ENCODE results near the gene GABRD.

The GABRD gene

DNA sequence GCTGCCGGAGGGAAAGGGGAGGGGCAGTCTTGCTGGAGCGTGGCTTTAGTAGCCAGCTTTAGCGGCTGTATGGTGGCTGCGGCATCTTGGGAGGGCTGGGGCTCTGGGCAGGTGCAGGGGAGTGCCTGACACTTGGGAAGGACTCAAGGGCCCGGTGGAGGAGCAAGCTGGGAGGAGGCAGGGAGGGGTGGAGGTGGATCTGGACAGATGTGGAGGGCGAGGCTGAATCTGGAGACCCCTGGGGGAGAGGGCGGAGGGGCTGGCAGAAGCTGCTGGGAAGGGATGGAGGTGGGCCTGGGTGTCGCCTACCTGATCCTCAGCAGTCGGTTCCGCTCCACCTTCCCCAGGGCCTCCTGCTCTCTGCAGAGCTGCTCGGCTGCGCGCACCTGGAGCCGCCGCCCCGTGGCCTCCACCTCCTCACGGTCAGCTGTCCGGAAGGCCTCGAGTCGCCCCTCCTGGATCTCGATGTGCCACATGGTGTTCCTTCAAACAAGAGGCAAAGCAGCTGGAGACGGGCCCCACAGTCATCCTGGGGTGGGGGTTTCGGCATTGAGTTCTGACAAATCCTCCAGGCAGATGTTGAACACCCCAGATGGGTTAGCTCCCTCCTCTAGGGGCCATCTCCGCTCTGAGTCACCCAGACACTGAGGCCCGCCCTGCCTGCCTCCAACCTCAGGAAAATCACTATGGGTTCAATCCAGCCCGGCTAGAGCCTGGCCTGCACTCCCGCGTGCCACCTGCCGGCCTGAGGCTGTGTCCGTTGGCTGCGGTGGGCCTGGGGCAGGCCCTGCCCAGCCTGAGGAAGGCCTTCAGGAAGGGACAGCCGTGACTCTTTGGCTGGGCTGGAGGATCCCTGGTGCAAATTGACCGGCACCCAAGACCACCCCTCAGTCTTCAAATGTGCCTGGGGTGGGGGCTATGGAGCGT is 45.2 kb upstream of the GABRD start:
- no peak for ATAC-seq
- no peak for TF ChIP-seq ZFP3 (CRISPR knock-in tag; IDR thresholded peaks at IDR 0.05)
- TF ChIP-seq, protein P1, sequence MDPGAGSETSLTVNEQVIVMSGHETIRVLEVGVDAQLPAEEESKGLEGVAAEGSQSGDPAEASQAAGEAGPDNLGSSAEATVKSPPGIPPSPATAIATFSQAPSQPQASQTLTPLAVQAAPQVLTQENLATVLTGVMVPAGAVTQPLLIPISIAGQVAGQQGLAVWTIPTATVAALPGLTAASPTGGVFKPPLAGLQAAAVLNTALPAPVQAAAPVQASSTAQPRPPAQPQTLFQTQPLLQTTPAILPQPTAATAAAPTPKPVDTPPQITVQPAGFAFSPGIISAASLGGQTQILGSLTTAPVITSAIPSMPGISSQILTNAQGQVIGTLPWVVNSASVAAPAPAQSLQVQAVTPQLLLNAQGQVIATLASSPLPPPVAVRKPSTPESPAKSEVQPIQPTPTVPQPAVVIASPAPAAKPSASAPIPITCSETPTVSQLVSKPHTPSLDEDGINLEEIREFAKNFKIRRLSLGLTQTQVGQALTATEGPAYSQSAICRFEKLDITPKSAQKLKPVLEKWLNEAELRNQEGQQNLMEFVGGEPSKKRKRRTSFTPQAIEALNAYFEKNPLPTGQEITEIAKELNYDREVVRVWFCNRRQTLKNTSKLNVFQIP (CRISPR knock-in tag; IDR thresholded peaks at IDR 0.05; ENCODE audit: borderline replicate concordance, low read depth), result no peak

GRCh38 chr1:1974834-1975233 is 44.3 kb upstream of the GABRD start:
- TF ChIP-seq ZNF8 (CRISPR knock-in tag; IDR thresholded peaks at IDR 0.05) (no peak), RARB (CRISPR knock-in tag; IDR thresholded peaks at IDR 0.05) (no peak), CREB5 (CRISPR knock-in tag; IDR thresholded peaks at IDR 0.05; ENCODE audit: low read depth) (no peak), ESRRG (CRISPR knock-in tag; IDR thresholded peaks at IDR 0.05) (no peak), ISL1 (CRISPR knock-in tag; IDR thresholded peaks at IDR 0.05) (no peak), BACH2 (CRISPR knock-in tag; IDR thresholded peaks at IDR 0.05; ENCODE audit: borderline replicate concordance) (no peak)
- TF ChIP-seq, protein P2, sequence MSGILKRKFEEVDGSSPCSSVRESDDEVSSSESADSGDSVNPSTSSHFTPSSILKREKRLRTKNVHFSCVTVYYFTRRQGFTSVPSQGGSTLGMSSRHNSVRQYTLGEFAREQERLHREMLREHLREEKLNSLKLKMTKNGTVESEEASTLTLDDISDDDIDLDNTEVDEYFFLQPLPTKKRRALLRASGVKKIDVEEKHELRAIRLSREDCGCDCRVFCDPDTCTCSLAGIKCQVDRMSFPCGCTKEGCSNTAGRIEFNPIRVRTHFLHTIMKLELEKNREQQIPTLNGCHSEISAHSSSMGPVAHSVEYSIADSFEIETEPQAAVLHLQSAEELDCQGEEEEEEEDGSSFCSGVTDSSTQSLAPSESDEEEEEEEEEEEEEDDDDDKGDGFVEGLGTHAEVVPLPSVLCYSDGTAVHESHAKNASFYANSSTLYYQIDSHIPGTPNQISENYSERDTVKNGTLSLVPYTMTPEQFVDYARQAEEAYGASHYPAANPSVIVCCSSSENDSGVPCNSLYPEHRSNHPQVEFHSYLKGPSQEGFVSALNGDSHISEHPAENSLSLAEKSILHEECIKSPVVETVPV (CRISPR knock-in tag; IDR thresholded peaks at IDR 0.05), result no peak
- no peak for ATAC-seq

GRCh38 chr1:1975535-1975934 is 43.6 kb upstream of the GABRD start:
- no peak for TF ChIP-seq ESRRG (CRISPR knock-in tag; IDR thresholded peaks at IDR 0.05)
- no peak for TF ChIP-seq TOX (CRISPR knock-in tag; IDR thresholded peaks at IDR 0.05; ENCODE audit: borderline replicate concordance)
- TF ChIP-seq, protein P1 (CRISPR knock-in tag; IDR thresholded peaks at IDR 0.05; ENCODE audit: borderline replicate concordance, low read depth), result no peak
- no peak for TF ChIP-seq SNAI2 (CRISPR knock-in tag; IDR thresholded peaks at IDR 0.05)
- no peak for TF ChIP-seq GLIS3 (CRISPR knock-in tag; IDR thresholded peaks at IDR 0.05)
- no peak for TF ChIP-seq BACH2 (CRISPR knock-in tag; IDR thresholded peaks at IDR 0.05; ENCODE audit: borderline replicate concordance)
- no peak for TF ChIP-seq TSHZ2 (CRISPR knock-in tag; IDR thresholded peaks at IDR 0.05)
- TF ChIP-seq ZNF565 (CRISPR knock-in tag; conservative IDR thresholded peaks at IDR 0.05; ENCODE audit: low read depth), result no peak
- ATAC-seq, result no peak

GRCh38 chr1:1976031-1976430 is 43.1 kb upstream of the GABRD start:
- TF ChIP-seq ZFP3 (CRISPR knock-in tag; IDR thresholded peaks at IDR 0.05) (no peak), ESRRG (CRISPR knock-in tag; IDR thresholded peaks at IDR 0.05) (no peak), ISL1 (CRISPR knock-in tag; IDR thresholded peaks at IDR 0.05) (no peak)

DNA sequence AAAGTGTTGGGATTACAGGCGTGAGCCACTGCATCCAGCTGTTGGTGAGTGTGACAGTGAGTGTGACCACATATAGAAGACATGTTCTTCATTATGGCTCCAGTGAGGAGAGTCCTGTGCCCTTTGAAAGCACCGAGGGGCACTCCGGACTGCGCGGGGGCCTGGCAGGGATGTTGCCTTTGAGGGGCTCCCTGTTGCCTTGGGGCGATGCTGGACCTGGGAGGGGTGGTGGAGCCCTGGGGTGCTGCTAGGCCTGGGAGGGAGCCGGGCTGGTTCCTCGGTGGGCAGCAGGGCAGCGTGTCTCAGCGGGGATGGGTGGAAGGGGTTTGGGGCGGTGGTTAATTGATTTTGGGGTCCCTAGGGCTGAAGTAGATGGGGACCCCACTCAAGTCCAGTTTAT is 41.0 kb upstream of the GABRD start:
- TF ChIP-seq PPARA (CRISPR knock-in tag; IDR thresholded peaks at IDR 0.05; ENCODE audit: borderline replicate concordance), result no peak
- TF ChIP-seq TSHZ2 (CRISPR knock-in tag; IDR thresholded peaks at IDR 0.05), result no peak
- no peak for TF ChIP-seq SNAI2 (CRISPR knock-in tag; IDR thresholded peaks at IDR 0.05)
- TF ChIP-seq, protein P2 (CRISPR knock-in tag; IDR thresholded peaks at IDR 0.05), result no peak
- TF ChIP-seq ESRRG (CRISPR knock-in tag; IDR thresholded peaks at IDR 0.05), result no peak
- TF ChIP-seq ZNF8 (CRISPR knock-in tag; IDR thresholded peaks at IDR 0.05), result no peak
- TF ChIP-seq ZNF70 (CRISPR knock-in tag; IDR thresholded peaks at IDR 0.05), result no peak
- TF ChIP-seq ZC3H10 (CRISPR knock-in tag; IDR thresholded peaks at IDR 0.05), result no peak
- no peak for TF ChIP-seq TOX (CRISPR knock-in tag; IDR thresholded peaks at IDR 0.05; ENCODE audit: borderline replicate concordance)
- TF ChIP-seq ZFP30 (CRISPR knock-in tag; IDR thresholded peaks at IDR 0.05), result no peak
- TF ChIP-seq ISL1 (CRISPR knock-in tag; IDR thresholded peaks at IDR 0.05), result no peak
- no peak for ATAC-seq

More at GRCh38 chr1:1976031-1976430, 43.1 kb upstream of the GABRD start:
- no peak for ATAC-seq
